ENCODE measurements around the gene SLC25A53. TPM values are rescaled to one million over a fixed set of nuclear protein-coding genes. Genes with fewer than 3 reads are reported as not detected.
"Not testable (repeated sequence)": the region's sequence is repeated elsewhere in the genome, so short reads cannot be mapped to it uniquely, and the experiment has no call there.

The SLC25A53 gene
- total RNA-seq, 4 donors from 2014 or later, result 3.7 to 7.5 (median 5.9) TPM

DNA sequence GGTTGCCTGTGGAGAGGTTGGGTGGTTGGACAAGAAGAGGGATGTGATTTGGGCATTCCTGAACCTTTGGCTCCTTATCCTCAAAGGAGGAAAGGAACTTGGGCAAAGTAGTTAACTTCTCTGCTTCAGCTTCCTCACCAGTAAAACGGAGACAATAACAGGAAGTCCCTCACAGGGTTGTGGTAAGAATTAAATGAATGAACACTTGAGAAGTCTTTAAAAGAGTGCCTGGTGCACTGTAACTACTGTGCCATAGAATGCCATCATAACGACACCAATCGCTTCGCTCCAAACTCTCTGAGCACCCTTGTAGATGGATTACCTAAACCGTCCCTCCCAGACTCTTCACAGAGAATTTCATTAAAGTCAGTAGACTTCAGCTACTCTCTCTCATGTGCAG, 34.0 kb downstream of the SLC25A53 start:
- intact Hi-C loops (cut with DNase I; ENCODE audit: low total_unique reads), result no loop called here
- 76 to 84% methylated on average over 5 of the region's 5 CpGs for WGBS, 2 donors
- DNase-seq (ENCODE audit: low spot score in 2 of 2), result no peak
- TF ChIP-seq POLR2A (IDR thresholded peaks at IDR 0.05), result no peak
- TF ChIP-seq, protein P1, sequence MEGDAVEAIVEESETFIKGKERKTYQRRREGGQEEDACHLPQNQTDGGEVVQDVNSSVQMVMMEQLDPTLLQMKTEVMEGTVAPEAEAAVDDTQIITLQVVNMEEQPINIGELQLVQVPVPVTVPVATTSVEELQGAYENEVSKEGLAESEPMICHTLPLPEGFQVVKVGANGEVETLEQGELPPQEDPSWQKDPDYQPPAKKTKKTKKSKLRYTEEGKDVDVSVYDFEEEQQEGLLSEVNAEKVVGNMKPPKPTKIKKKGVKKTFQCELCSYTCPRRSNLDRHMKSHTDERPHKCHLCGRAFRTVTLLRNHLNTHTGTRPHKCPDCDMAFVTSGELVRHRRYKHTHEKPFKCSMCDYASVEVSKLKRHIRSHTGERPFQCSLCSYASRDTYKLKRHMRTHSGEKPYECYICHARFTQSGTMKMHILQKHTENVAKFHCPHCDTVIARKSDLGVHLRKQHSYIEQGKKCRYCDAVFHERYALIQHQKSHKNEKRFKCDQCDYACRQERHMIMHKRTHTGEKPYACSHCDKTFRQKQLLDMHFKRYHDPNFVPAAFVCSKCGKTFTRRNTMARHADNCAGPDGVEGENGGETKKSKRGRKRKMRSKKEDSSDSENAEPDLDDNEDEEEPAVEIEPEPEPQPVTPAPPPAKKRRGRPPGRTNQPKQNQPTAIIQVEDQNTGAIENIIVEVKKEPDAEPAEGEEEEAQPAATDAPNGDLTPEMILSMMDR (IDR thresholded peaks at IDR 0.05), result no peak
- H3K4me3 ChIP-seq (ENCODE audit: low read depth, poor library complexity, severe bottlenecking), result no peak overlapping the region

DNA sequence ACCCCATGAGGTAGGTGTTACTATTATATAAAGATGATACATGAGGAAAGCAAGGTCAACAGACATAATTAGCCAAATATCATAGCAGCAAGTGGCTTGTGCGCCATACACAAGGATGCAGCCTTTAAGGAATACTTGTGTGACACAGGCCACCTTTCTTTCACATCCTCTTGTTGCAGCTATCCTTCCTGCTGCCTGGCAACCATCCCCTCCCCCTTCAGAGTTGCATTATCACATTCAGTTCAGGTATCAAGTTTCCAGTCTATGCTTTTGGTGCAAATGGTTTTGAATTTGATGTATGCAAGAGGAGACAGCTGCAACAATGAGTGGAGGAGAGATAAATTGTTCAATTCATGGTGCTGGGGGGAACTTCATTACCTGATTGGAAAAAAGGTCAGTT, 38.0 kb downstream of the SLC25A53 start:
- DNase-seq (ENCODE audit: low spot score in 2 of 2), result no peak
- intact Hi-C loops (cut with DNase I; ENCODE audit: low total_unique reads), result no loop called here
- H3K4me3 ChIP-seq (ENCODE audit: low read depth, poor library complexity, severe bottlenecking), result no peak overlapping the region
- 86 to 100% methylated on average over 1 of the region's 1 CpG for WGBS, 2 donors
- no peak for TF ChIP-seq POLR2A (IDR thresholded peaks at IDR 0.05)
- TF ChIP-seq, protein P1 (IDR thresholded peaks at IDR 0.05), result no peak

GRCh38 chrX:104117759-104118158, 39.0 kb downstream of the SLC25A53 start:
- H3K4me3 ChIP-seq (ENCODE audit: low read depth, poor library complexity, severe bottlenecking), result no peak overlapping the region
- intact Hi-C loops (cut with DNase I; ENCODE audit: low total_unique reads), result no loop called here
- TF ChIP-seq, protein P1 (IDR thresholded peaks at IDR 0.05), result no peak
- no peak for TF ChIP-seq POLR2A (IDR thresholded peaks at IDR 0.05)
- no peak for DNase-seq (ENCODE audit: low spot score in 2 of 2)

DNA sequence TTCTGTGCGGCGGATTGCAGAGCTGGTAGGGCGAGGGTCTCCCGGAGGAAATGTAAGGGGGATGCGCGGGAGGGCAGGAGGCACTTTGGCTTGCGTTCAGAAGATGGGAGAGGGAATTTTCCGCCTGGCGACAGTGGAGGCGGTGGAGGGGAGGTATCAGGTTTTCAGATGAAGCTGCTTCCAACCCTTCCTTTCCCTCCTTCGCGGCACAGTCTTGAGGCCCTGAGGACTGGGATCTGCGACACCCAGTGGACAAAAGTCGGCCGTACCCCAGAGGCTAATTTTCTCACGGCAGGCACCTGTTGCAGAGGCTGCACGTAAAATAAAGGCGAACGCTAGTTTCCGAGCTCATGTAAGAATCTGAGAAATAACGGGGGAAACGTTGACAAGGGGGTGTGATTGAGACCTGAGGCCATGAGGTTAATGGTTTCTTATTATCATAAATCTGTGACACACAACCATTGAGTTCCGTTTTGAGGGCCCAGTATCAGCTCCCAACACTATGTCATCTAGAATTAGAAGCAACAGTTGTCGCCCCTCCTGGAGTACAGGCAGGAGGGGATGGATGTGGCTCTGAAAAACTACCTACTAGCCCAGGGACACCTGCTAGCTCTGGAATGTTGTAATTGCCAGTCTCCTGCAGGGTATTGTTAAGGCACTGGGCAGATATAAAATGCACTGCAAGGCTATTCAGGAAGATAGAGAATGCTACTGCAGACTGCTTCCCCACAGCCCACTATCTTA, 43.4 kb downstream of the SLC25A53 start:
- intact Hi-C loops (cut with DNase I; ENCODE audit: low total_unique reads), result no loop called here
- TF ChIP-seq POLR2A (IDR thresholded peaks at IDR 0.05), result no peak
- TF ChIP-seq, protein P1 (IDR thresholded peaks at IDR 0.05), result no peak
- 4 to 28% methylated on average over 22 to 24 of the region's 24 CpGs for WGBS, 2 donors
- H3K4me3 ChIP-seq (ENCODE audit: low read depth, poor library complexity, severe bottlenecking), result no peak overlapping the region
- DNase-seq (ENCODE audit: low spot score in 2 of 2), result peak in 1 of 2 donors; percentile 15

DNA sequence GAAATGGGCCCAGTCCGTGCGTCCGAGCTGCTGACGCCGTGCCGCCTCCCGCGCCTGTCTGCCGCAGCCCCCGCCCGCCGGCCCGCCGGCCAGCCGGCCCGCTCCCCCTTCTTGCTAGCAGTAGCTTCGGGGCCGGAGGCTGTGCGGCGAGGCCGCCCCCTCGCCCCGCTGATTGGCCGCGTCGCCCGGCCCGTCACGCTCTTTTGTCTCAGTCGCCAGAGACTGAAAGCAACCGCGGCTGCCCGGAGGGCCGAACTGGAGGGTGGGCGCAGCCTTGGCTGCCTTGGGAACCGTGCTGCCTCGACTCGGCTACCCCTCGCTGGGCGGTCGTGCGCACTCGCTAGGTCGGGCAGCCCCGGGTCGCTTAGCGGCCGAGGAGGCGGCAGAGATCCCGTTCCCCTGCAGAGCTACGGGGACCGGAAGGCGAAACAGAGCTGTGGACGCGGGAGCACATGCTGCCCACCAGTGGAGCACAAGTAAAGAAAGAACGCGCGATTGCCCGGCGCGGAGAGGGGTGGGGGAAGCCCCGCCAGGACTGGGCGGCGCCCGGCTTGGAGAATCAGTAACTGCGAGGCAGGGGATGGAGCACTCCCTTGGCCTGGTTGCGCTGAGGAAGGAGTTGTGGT, 44.4 kb downstream of the SLC25A53 start, which contains the start of gene ZCCHC18:
TSS of gene ZCCHC18 (plus strand) at position 198 of the 626 bp plus-strand sequence. CDS start 1,589 bp downstream, outside the sequence.
- 2 to 17% methylated on average over 25 to 59 of the region's 67 CpGs for WGBS, 2 donors
- peak within 1 kb of the TSS; percentile 25 for H3K4me3 ChIP-seq (ENCODE audit: low read depth, poor library complexity, severe bottlenecking)
- intact Hi-C loops (cut with DNase I; ENCODE audit: low total_unique reads), result no loop called here
- peak; percentile 13 to 87 for DNase-seq (ENCODE audit: low spot score in 2 of 2)
- TF ChIP-seq, protein P1 (IDR thresholded peaks at IDR 0.05), result no peak
- no peak for TF ChIP-seq POLR2A (IDR thresholded peaks at IDR 0.05)

GRCh38 chrX:104110491-104111240, 46.1 kb downstream of the SLC25A53 start:
- DNase-seq (ENCODE audit: low spot score in 2 of 2); intact Hi-C loops (cut with DNase I; ENCODE audit: low total_unique reads); H3K4me3 ChIP-seq (ENCODE audit: low read depth, poor library complexity, severe bottlenecking): not testable (repeated sequence)
- 59 to 80% methylated on average over 6 of the region's 6 CpGs for WGBS, 2 donors

Measured in lower leg skin (tissue), 4 donors.